Globus pallidus (tissue), 1 donor: ENCODE results near the gene RBP7.
"Not testable (repeated sequence)": the region's sequence is repeated elsewhere in the genome, so short reads cannot be mapped to it uniquely, and the experiment has no call there.

Experiments
- DNase-seq: peaks from one replicate; pipeline ENCODE4 v3.0.0-alpha.2; 2015; ENCODE audit warnings: low spot score

Gene RBP7

GRCh38 chr1:9996624-9997582, at the start of gene RBP7:
RBP7 (plus strand) TSS chr1:9997228; CDS start chr1:9997259, 31 bp downstream.
- DNase-seq: peak; percentile 24

GRCh38 chr1:9957726-9958125, 39.3 kb upstream of the RBP7 start:
- DNase-seq: no peak

GRCh38 chr1:9960011-9960410, 37.0 kb upstream of the RBP7 start:
- DNase-seq: no peak

GRCh38 chr1:9960706-9961562, 36.1 kb upstream of the RBP7 start:
- no peak for DNase-seq

- peak; percentile 65 for DNase-seq
These were observed 12.8 kb upstream of the RBP7 start for GRCh38 chr1:9984253-9984652.

GRCh38 chr1:9985001-9985400, 12.0 kb upstream of the RBP7 start:
- no peak for DNase-seq

GRCh38 chr1:9989773-9990172, 7.3 kb upstream of the RBP7 start:
- no peak for DNase-seq

GRCh38 chr1:9990944-9991343, 6.1 kb upstream of the RBP7 start:
- no peak for DNase-seq

- DNase-seq: no peak
These were observed 4.1 kb upstream of the RBP7 start for GRCh38 chr1:9992910-9993309.

- no peak for DNase-seq
These were observed 3.4 kb upstream of the RBP7 start for GRCh38 chr1:9993561-9994075.

GRCh38 chr1:10001016-10001665, 4.1 kb downstream of the RBP7 start:
- DNase-seq: peak; percentile 88

GRCh38 chr1:10005248-10005647, 8.2 kb downstream of the RBP7 start:
- DNase-seq: not testable (repeated sequence)

- DNase-seq: no peak
These were observed 10.1 kb downstream of the RBP7 start for GRCh38 chr1:10007169-10007568.

- no peak for DNase-seq
These were observed 17.0 kb downstream of the RBP7 start for GRCh38 chr1:10014016-10014415.

- DNase-seq: no peak
These were observed 22.5 kb downstream of the RBP7 start for GRCh38 chr1:10019561-10019960.

GRCh38 chr1:10020086-10020485, 23.1 kb downstream of the RBP7 start:
- DNase-seq: no peak

- not testable (repeated sequence) for DNase-seq
These were observed 23.6 kb downstream of the RBP7 start for GRCh38 chr1:10020678-10021077.

GRCh38 chr1:10021992-10022391, 25.0 kb downstream of the RBP7 start:
- DNase-seq: not testable (repeated sequence)

GRCh38 chr1:10022656-10023055, 25.6 kb downstream of the RBP7 start:
- DNase-seq: no peak

GRCh38 chr1:10025354-10025753, 28.3 kb downstream of the RBP7 start:
- no peak for DNase-seq

GRCh38 chr1:10027027-10027426, 30.0 kb downstream of the RBP7 start:
- no peak for DNase-seq

- not testable (repeated sequence) for DNase-seq
These were observed 32.0 kb downstream of the RBP7 start for GRCh38 chr1:10028956-10029500.
